AG09319 (cell line): ENCODE results near the gene ZNF106.

ENCODE experiments used
- DNase-seq: peaks from one replicate; pipeline ENCODE4 v3.0.0-alpha.2; 2010; ENCODE audit warnings: low read depth; ENCODE audit errors: extremely low read depth
- CTCF ChIP-seq: IDR thresholded peaks from 2 replicates; pipeline ENCODE4 v1.5.1; 2011; ENCODE audit warnings: low read depth, mild to moderate bottlenecking, inconsistent platforms, low read length, moderate library complexity

The ZNF106 gene

GRCh38 chr15:42395838-42396237 is 95.1 kb downstream of the ZNF106 start:
- no peak for TF ChIP-seq CTCF
- DNase-seq = no peak

DNA sequence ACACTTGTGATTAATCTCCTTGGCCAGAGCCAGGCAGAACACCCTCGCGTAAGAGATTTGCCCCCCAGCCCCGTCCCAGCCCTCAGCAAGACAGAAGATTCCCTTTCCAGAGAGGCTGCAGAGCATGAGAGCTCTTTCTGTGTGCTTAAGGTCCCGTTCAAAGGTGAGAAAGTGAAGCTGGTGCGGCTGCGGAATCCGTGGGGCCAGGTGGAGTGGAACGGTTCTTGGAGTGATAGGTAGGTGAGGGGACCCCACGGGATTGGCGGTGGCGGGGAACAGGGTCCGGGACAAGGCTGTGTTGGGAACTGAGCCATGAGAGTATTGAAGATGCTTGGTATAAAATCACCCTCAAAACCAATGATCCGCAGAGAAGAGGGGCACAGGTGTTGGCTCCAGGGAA is 96.8 kb downstream of the ZNF106 start:
- no peak for TF ChIP-seq CTCF
- DNase-seq = no peak

GRCh38 chr15:42392309-42393024 is 98.5 kb downstream of the ZNF106 start:
- no peak for TF ChIP-seq CTCF
- no peak for DNase-seq

GRCh38 chr15:42387603-42388002 is 103.3 kb downstream of the ZNF106 start:
- no peak for DNase-seq
- no peak for TF ChIP-seq CTCF

- no peak for DNase-seq
- no peak for TF ChIP-seq CTCF
Observed at GRCh38 chr15:42385980-42386700, 104.8 kb downstream of the ZNF106 start.

GRCh38 chr15:42385206-42385979 is 105.5 kb downstream of the ZNF106 start:
- DNase-seq = no peak
- peak; percentile 64 for TF ChIP-seq CTCF

- no peak for TF ChIP-seq CTCF
- DNase-seq = no peak
Observed at GRCh38 chr15:42384597-42384996, 106.3 kb downstream of the ZNF106 start.
